GM12878 (cell line): Measurements from ENCODE around the gene SPON2. TPM values are rescaled to one million over a fixed set of nuclear protein-coding genes. Genes with fewer than 3 reads are reported as not detected.

Experiments used
- ATAC-seq: fragments of 200-7000 bp; cut with Tn5 transposase; 3 replicates; pipeline ENCODE4 v1.9.1; 2020; ENCODE audit warnings: mild to moderate bottlenecking, moderate library complexity
- BruUV-seq: library from RNA; stranded (reverse); fragments of 400-500 nt; replicated peaks from 2 replicates; lab custom pipeline; 2021; lab: Mats Ljungman, UMichigan
- CTCF ChIA-PET: fragments of 300-600 bp; sonication (Branson Sonifier 250); formaldehyde crosslinking; extraction: SDS; loops from one replicate; lab custom pipeline; 2021; ENCODE audit warnings: inconsistent platforms; lab: Yijun Ruan, JAX
- POLR2A ChIA-PET: fragments of 350-600 bp; formaldehyde crosslinking; extraction: SDS; loops from one replicate; lab custom pipeline; 2021; ENCODE audit warnings: inconsistent platforms; lab: Charles Lee
- RAD21 ChIA-PET: fragments of 300-600 bp; sonication (Branson Sonifier 250); formaldehyde crosslinking; loops from one replicate; lab custom pipeline; 2023; ENCODE audit warnings: antibody characterized with exemption; ENCODE audit not compliant: unreplicated experiment; lab: Charles Lee
- SMC1A ChIA-PET: fragments of 300-600 bp; sonication (Branson Sonifier 250); formaldehyde crosslinking; loops from one replicate; lab custom pipeline; 2023; ENCODE audit not compliant: unreplicated experiment, uncharacterized antibody; lab: Charles Lee
- DNase-seq: peaks from one replicate; pipeline ENCODE4 v3.0.0-alpha.2; 2011; ENCODE audit warnings: low read depth, low spot score
- FAIRE-seq: peaks from 3 replicates; lab custom pipeline; 2011; peaks lifted over from hg19 to GRCh38; lab: Jason Lieb, UNC
- H2AFZ ChIP-seq: 2 replicates; pipeline ENCODE4 v1.6.0; 2011; ENCODE audit warnings: low read depth, low read length, control low read depth; ENCODE audit not compliant: control insufficient read depth
- H3K27ac ChIP-seq: 2 replicates; pipeline ENCODE4 v1.5.1; 2011; ENCODE audit warnings: control low read depth; ENCODE audit not compliant: control insufficient read depth, insufficient read depth
- H3K27me3 ChIP-seq, 2 experiments: replicated peaks in 1 of 2; 2 replicates each; pipeline versions ENCODE4 v1.6.0 to v1.6.1; 2011; ENCODE audit warnings: low read length in 1 of 2; ENCODE audit not compliant: control insufficient read depth in 2 of 2, insufficient read depth in 2 of 2
- H3K36me3 ChIP-seq, 2 experiments: 2 replicates each; pipeline ENCODE4 v1.5.1; 2011; ENCODE audit warnings: low read length in 1 of 2; ENCODE audit not compliant: control insufficient read depth in 2 of 2, insufficient read depth in 2 of 2
- H3K4me1 ChIP-seq: 2 replicates; pipeline ENCODE4 v1.6.1; 2011; ENCODE audit warnings: mild to moderate bottlenecking, low read length, moderate library complexity, mixed read lengths; ENCODE audit not compliant: control insufficient read depth, insufficient read depth
- H3K4me2 ChIP-seq: 2 replicates; pipeline ENCODE4 v1.6.0; 2011; ENCODE audit warnings: control low read depth; ENCODE audit not compliant: control insufficient read depth, insufficient read depth
- H3K4me3 ChIP-seq: fragments of 200-600 bp; sonication (generic); 2 replicates; pipeline ENCODE4 v1.5.1; 2016
- H3K79me2 ChIP-seq: 2 replicates; pipeline ENCODE4 v1.6.0; 2011; ENCODE audit warnings: low read length; ENCODE audit not compliant: control insufficient read depth, insufficient read depth
- H3K9ac ChIP-seq: 2 replicates; pipeline ENCODE4 v1.8.0; 2011; ENCODE audit warnings: low read length, control low read depth, mixed read lengths; ENCODE audit not compliant: control insufficient read depth, insufficient read depth
- H3K9me3 ChIP-seq: replicated peaks from 3 replicates; pipeline ENCODE4 v1.5.1; 2011; ENCODE audit warnings: mild to moderate bottlenecking, low read length; ENCODE audit not compliant: control insufficient read depth, insufficient read depth
- H4K20me1 ChIP-seq: 2 replicates; pipeline ENCODE4 v1.6.0; 2011; ENCODE audit not compliant: control insufficient read depth, insufficient read depth
- BHLHE40 ChIP-seq, 2 experiments: fragments of 450-650 bp in 1 of 2; IDR thresholded peaks; 2 replicates each; pipeline ENCODE4 v1.6.1; 2011 to 2017; ENCODE audit warnings: low read depth in 2 of 2, borderline replicate concordance in 1 of 2, improper control_type of control experiment in 1 of 2, low read length in 1 of 2, mild to moderate bottlenecking in 1 of 2
- DPF2 ChIP-seq: fragments of 450-650 bp; IDR thresholded peaks from 2 replicates; pipeline ENCODE4 v1.6.1; 2017; ENCODE audit warnings: mild to moderate bottlenecking
- TBL1XR1 ChIP-seq: IDR thresholded peaks from 2 replicates; pipeline ENCODE4 v1.6.1; 2012; ENCODE audit warnings: low read depth, low read length, improper control_type of control experiment
- TCF3 ChIP-seq: IDR thresholded peaks from 2 replicates; pipeline ENCODE4 v1.6.1; 2012; ENCODE audit warnings: low read depth, mild to moderate bottlenecking, low read length, borderline replicate concordance; ENCODE audit not compliant: insufficient read depth
- ZNF24 ChIP-seq: fragments of 450-650 bp; IDR thresholded peaks from 2 replicates; pipeline ENCODE4 v1.6.1; 2017; ENCODE audit warnings: antibody characterized with exemption, mild to moderate bottlenecking
- ZNF274 ChIP-seq: IDR thresholded peaks from one replicate; pipeline ENCODE4 v1.8.0; 2011; ENCODE audit not compliant: insufficient read length, insufficient read depth
- WGBS: methylation state at CpG from one replicate; pipeline ENCODE4 v1.1.6; 2016; ENCODE audit warnings: low lambda C conversion rate; ENCODE audit not compliant: insufficient replicate concordance, insufficient coverage; ENCODE audit errors: missing lambda C conversion rate; 5-methylcytosine and 5-hydroxymethylcytosine counted together
- in situ Hi-C: fragments of 300-500 bp; cut with MboI; formaldehyde crosslinking; loops from 9 replicates; pipeline ENCODE4 v1.14.3; 2018; ENCODE audit warnings: mixed read lengths
- intact Hi-C: fragments of 100-400 bp; cut with micrococcal nuclease; formaldehyde crosslinking; loops from one replicate; pipeline ENCODE4 v1.14.2; 2022; ENCODE audit not compliant: unreplicated experiment
- polyA plus RNA-seq, 11 experiments: library from polyadenylated mRNA; depleted of rRNA in 4 of 11; unstranded in 6 of 11; stranded (reverse) in 5 of 11; fragments of >200 nt; fragmentation: Nextera tagmentation in 4 of 11; fragmentation: Illumina TruSeq in 1 of 11; extraction: Ambion mirVana in 4 of 11; extraction: Trizol in 1 of 11; gene quantifications; 1 replicate in 1 of 11; 2 replicates in 10 of 11; pipeline versions ENCODE4 v1.2.1 to v1.2.3, GENCODE V29; 2011 to 2016; ENCODE audit warnings: inconsistent platforms in 2 of 11, missing spikeins in 2 of 11, low read depth in 1 of 11
- total RNA-seq, 4 experiments: library from RNA; depleted of rRNA in 3 of 4; stranded (reverse); fragments of >200 nt in 3 of 4; fragmentation: Illumina TruSeq in 1 of 4; extraction: Trizol in 1 of 4; gene quantifications; 2 replicates each; pipeline versions ENCODE4 v1.2.1 to v1.2.3, GENCODE V29; 2013 to 2021
- TF ChIP-seq, protein P1 (sequence below): fragments of 450-650 bp; IDR thresholded peaks from 2 replicates; pipeline ENCODE4 v1.6.1; 2017; ENCODE audit warnings: borderline replicate concordance

The SPON2 gene
- total and polyA plus RNA-seq, 10 of the 15 experiments (the other 5 are each of a cell fraction or from before 2014, with no cell fraction given) = 1.1 to 11.2 (median 7.3) TPM

DNA sequence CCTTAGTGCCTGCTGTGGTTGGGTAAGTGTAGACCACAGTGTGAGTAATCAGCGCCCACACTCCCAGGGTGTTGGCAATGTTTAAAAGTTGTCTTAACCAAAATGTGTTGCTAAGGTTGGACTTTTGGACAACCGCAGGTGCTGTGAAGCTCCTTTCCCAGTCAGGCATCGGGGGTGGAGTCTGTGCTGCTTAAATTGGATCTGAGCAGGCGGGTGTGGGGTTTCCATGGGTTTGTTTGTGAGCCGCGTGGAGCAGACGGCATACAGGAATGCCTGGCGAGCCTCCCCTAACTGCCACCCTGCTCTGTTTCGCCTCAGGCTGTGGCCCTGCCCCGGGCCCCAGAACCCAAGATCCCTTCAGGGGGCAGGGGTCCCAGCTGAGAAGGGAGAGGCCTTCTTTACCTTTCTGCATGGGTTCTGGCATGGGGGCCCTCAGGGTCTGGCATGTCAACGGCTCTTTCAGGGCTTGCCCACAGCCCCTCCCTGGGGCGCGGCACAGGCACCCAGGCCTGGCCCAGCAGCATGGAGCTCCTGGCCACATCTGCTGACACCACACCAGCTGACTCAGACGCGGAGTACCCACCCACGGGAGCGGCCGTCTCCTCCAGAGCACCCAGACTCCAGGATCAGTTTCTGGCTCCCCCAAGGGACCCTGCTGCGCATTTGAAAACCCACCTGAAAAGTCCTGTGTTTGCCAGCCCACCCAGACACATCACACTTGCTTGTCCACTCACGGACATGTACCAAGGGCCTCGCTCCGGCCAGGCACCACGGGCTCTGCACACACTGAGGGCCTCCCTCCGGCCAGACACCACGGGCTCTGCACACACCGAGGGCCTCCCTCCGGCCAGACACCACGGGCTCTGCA, 5.1 kb upstream of the SPON2 start (continued):
- TF ChIP-seq BHLHE40 (IDR thresholded peaks at IDR 0.05; ENCODE audit: borderline replicate concordance in 1 of 2, low read depth in 2 of 2, low read length in 1 of 2) (peak in 1 of 2 experiments; percentile 54; a peak in 1 of 4 replicates), ZNF274 (no peak), TCF3 (no peak)
- TF ChIP-seq, protein P1, sequence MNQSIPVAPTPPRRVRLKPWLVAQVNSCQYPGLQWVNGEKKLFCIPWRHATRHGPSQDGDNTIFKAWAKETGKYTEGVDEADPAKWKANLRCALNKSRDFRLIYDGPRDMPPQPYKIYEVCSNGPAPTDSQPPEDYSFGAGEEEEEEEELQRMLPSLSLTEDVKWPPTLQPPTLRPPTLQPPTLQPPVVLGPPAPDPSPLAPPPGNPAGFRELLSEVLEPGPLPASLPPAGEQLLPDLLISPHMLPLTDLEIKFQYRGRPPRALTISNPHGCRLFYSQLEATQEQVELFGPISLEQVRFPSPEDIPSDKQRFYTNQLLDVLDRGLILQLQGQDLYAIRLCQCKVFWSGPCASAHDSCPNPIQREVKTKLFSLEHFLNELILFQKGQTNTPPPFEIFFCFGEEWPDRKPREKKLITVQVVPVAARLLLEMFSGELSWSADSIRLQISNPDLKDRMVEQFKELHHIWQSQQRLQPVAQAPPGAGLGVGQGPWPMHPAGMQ = no peak

DNA sequence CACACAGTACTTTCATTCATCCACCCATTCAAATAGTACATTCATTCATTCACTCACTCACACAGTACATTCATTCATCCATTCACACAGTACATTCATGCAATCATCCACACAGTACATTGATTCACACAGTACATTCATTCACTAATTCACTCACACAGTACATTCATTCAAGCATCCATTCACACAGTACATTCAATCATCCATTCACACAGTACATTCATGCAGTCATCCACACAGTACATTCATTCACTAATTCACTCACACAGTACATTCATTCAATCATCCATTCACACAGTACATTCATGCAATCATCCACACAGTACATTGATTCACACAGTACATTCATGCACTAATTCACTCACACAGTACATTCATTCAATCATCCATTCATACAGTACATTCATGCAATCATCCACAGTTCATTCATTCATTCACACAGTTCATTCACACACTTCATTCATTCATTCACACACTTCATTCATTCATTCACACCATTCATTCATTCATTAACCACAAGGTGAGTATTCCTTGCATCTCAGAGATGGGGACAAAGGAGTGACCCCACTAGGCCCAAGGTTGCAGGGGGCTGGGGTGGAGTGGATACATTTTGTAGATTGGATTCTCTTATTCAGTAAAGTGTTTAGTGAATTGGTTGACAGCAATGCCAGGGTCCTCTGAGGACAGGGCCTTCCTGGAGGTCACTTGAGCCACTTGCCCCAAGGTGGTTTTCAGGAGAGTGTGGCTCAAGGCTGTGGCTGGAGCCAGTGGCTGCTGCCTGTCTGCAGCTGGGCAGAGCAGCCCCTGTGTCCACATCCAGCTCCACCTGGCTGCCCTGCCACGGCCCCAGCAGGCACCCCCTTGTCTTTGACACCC, 4.3 kb upstream of the SPON2 start:
- no peak overlapping the region for H3K9ac ChIP-seq
- ChIA-PET SMC1A (no interaction called here), RAD21 (no interaction called here), CTCF (interaction anchor here (1.2 kb wide), 2 partner anchors 9 to 27 kb away, joined by 3 to 5 read pairs; no protein-coding TSS in a partner anchor), POLR2A (interaction anchor here (0.5 kb wide), 1 partner anchor 170 kb away, joined by 3 read pairs; the partner anchor contains the start of gene UVSSA)
- H3K4me2 ChIP-seq = no peak overlapping the region
- intact Hi-C loops = no loop called here
- in situ Hi-C loops = no loop called here
- H3K27me3 ChIP-seq = peaks cover 0 to 8% of the 10 kb centered on the region in 2 experiments; a peak in 2 of 4 replicates
- H3K9me3 ChIP-seq = peaks cover 11% of the 10 kb centered on the region
- no peaks in the 10 kb centered on the region for H4K20me1 ChIP-seq
- H2AFZ ChIP-seq = no peak overlapping the region
- H3K36me3 ChIP-seq = no peaks in the 10 kb centered on the region
- H3K27ac ChIP-seq = no peak overlapping the region
- H3K4me1 ChIP-seq = peaks cover 3% of the 10 kb centered on the region; the same call in 1 of the 2 replicates
- TF ChIP-seq ZNF24 (peak; percentile 98), TBL1XR1 (no peak), DPF2 (0 out of 2 replicates have a peak, but pooled peaks have one; percentile 61)
- ATAC-seq (no peak; the same call in 2 of the 3 replicates), DNase-seq (no peak), FAIRE-seq (no peak)
- H3K79me2 ChIP-seq = no peaks in the 10 kb centered on the region
- no peak overlapping the region for H3K4me3 ChIP-seq
- WGBS = 31% methylated on average over 1 of the region's 1 CpG
- BruUV-seq = TSS peak; percentile 52
